Smooth muscle cell (in vitro differentiated cells): ENCODE measurements around the gene RFX4. TPM values are rescaled to one million over a fixed set of nuclear protein-coding genes. Genes with fewer than 3 reads are reported as not detected.
A peak's percentile ranks its signal among the peaks of the same experiment; 100 is the strongest.

Experiments
- DNase-seq: peaks from one replicate; lab custom pipeline; 2025; ENCODE audit not compliant: unreplicated experiment; lab: John Stamatoyannopoulos, UW
- H2AFZ ChIP-seq: fragments of 200-600 bp; sonication (generic); 2 replicates; pipeline ENCODE4 v1.6.0; 2016; ENCODE audit warnings: antibody characterized with exemption, low read depth, mild to moderate bottlenecking
- H3F3A ChIP-seq: fragments of 200-600 bp; sonication (generic); 2 replicates; pipeline ENCODE4 v1.6.0; 2017; ENCODE audit warnings: antibody characterized with exemption, low read depth
- H3K27ac ChIP-seq: fragments of 200-600 bp; sonication (generic); 2 replicates; pipeline ENCODE4 v1.5.1; 2016; ENCODE audit warnings: low read depth, mild to moderate bottlenecking
- H3K27me3 ChIP-seq: fragments of 200-600 bp; sonication (generic); 2 replicates; pipeline ENCODE4 v1.6.1; 2016; ENCODE audit warnings: low read depth, mild to moderate bottlenecking
- H3K36me3 ChIP-seq: fragments of 200-600 bp; sonication (generic); 2 replicates; pipeline ENCODE4 v1.5.1; 2016; ENCODE audit warnings: low read depth
- H3K4me1 ChIP-seq: fragments of 200-600 bp; sonication (generic); 2 replicates; pipeline ENCODE4 v1.5.1; 2016; ENCODE audit warnings: low read depth
- H3K4me2 ChIP-seq: fragments of 200-600 bp; sonication (generic); 2 replicates; pipeline ENCODE4 v1.6.0; 2016; ENCODE audit warnings: mild to moderate bottlenecking
- H3K4me3 ChIP-seq: fragments of 200-600 bp; sonication (generic); 2 replicates; pipeline ENCODE4 v1.5.1; 2016; ENCODE audit warnings: mild to moderate bottlenecking
- H3K79me2 ChIP-seq: fragments of 200-600 bp; sonication (generic); 2 replicates; pipeline ENCODE4 v1.6.0; 2016; ENCODE audit warnings: low read depth, mild to moderate bottlenecking
- H3K9ac ChIP-seq: fragments of 200-600 bp; sonication (generic); 2 replicates; pipeline ENCODE4 v1.6.0; 2016; ENCODE audit warnings: low read depth
- H3K9me3 ChIP-seq: fragments of 200-600 bp; sonication (generic); replicated peaks from 2 replicates; pipeline ENCODE4 v1.5.1; 2016; ENCODE audit warnings: low read depth
- H4K20me1 ChIP-seq: fragments of 200-600 bp; sonication (generic); 2 replicates; pipeline ENCODE4 v1.6.0; 2016; ENCODE audit warnings: low read depth
- CTCF ChIP-seq: fragments of 200-600 bp; sonication (generic); IDR thresholded peaks from 2 replicates; pipeline ENCODE4 v1.5.1; 2017; ENCODE audit warnings: borderline replicate concordance, mild to moderate bottlenecking, antibody characterized with exemption; ENCODE audit not compliant: insufficient read depth, poor library complexity, severe bottlenecking
- WGBS: methylation state at CpG from one replicate; pipeline ENCODE4 v1.1.7; 2016; ENCODE audit warnings: low lambda C conversion rate; 5-methylcytosine and 5-hydroxymethylcytosine counted together
- polyA plus RNA-seq: library from polyadenylated mRNA; unstranded; fragments of >200 nt; fragmentation: Nextera tagmentation; extraction: Ambion mirVana; gene quantifications from 2 replicates; pipeline ENCODE4 v1.2.1, GENCODE V29; 2016
- total RNA-seq: library from RNA; depleted of rRNA; stranded (reverse); fragments of >200 nt; gene quantifications from 2 replicates; pipeline ENCODE4 v1.2.3, GENCODE V29; 2014

The RFX4 gene
- total and polyA plus RNA-seq, 2 experiments from 2014 or later, result not detected

- WGBS, result 79% methylated on average over 9 of the region's 9 CpGs
- no peak for TF ChIP-seq CTCF
- peaks cover 9% of the 10 kb centered on the region for H3K4me1 ChIP-seq
These were observed 153.5 kb downstream of the RFX4 start for GRCh38 chr12:106736051-106736957.

DNA sequence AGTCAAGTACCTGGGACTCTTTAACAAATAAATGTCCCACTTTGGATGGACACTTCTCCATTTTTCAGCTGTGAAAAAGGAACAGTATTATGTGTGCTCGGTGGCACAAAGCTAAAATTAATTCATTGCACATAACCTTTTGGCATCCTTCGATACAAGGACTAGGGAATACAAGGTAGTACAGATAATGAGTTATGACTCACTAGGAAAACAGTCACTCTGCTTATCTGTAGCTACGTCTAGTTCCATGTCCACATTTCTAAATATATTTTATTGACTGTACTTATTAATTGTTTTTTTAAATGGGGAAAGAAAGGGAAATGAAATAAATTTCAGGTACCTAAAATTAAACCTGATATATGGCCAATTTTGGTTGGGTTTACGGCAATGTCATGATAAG is 156.5 kb downstream of the RFX4 start:
- Histone ChIP-seq H3K36me3 (no peaks in the 10 kb centered on the region), H3K4me1 (peaks cover 21% of the 10 kb centered on the region), H3K79me2 (no peaks in the 10 kb centered on the region), H3F3A (no peaks in the 10 kb centered on the region), H3K4me2 (no peak overlapping the region), H3K27ac (no peak overlapping the region), H3K9me3 (no peaks in the 10 kb centered on the region), H3K27me3 (no peaks in the 10 kb centered on the region), H3K9ac (no peak overlapping the region), H3K4me3 (no peak overlapping the region), H4K20me1 (no peaks in the 10 kb centered on the region), H2AFZ (no peak overlapping the region)
- no peak for TF ChIP-seq CTCF
- DNase-seq, result no peak
- 58% methylated on average over 4 of the region's 4 CpGs for WGBS

More at GRCh38 chr12:106736051-106736957, 153.5 kb downstream of the RFX4 start:
- H3K4me3 ChIP-seq, result no peak overlapping the region
- no peak overlapping the region for H2AFZ ChIP-seq
- no peaks in the 10 kb centered on the region for H3K27me3 ChIP-seq
- H3K27ac ChIP-seq, result no peak overlapping the region
- H3F3A ChIP-seq, result no peaks in the 10 kb centered on the region
- no peak overlapping the region for H3K4me2 ChIP-seq
- no peak for DNase-seq
- H3K9ac ChIP-seq, result no peak overlapping the region
- no peaks in the 10 kb centered on the region for H3K36me3 ChIP-seq
- H4K20me1 ChIP-seq, result no peaks in the 10 kb centered on the region
- no peaks in the 10 kb centered on the region for H3K9me3 ChIP-seq
- H3K79me2 ChIP-seq, result no peaks in the 10 kb centered on the region

DNA sequence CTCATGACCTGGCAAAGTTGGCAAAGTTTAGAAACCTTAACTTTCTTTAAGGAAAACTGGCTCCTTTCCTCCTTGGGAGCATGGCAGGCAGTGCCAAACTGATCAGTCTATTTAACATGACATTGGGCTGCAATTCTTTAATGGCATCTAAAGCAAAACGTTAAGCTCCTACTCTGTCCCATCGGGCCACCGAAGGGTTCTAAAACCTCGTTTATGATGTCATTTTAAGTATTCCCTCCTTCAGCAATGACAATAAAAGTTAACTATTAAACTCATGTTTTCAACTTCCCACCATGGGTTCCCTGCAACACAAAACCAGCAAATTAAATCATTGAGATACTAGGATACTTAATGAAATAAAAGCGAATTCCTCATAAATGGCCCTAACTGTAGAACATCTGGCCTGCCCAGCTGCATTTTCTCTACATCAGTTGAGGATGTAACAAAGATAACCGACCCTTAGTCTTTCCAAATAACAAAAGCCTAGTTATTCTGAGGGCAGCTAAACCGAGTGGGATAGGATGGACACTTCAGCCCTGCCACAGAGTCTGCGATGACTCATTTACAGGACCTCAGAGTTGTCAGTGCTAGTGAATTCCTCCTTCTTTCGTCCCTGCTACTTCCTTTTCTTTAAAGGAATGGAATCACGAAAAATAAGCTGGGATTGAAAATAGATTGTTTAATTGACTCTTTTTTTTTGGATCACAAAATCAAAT is 157.2 kb downstream of the RFX4 start:
- no peak for DNase-seq
- WGBS, result 28% methylated on average over 10 of the region's 10 CpGs
- H3K4me2 ChIP-seq, result peak overlapping the region; percentile 50

More for the DNA sequence above, 157.2 kb downstream of the RFX4 start:
- no peak overlapping the region for H2AFZ ChIP-seq
- H3K36me3 ChIP-seq, result no peaks in the 10 kb centered on the region
- H3K9me3 ChIP-seq, result no peaks in the 10 kb centered on the region
- no peak overlapping the region for H3K27ac ChIP-seq
- H3K4me3 ChIP-seq, result no peak overlapping the region
- H3K4me1 ChIP-seq, result peaks cover 26% of the 10 kb centered on the region
- no peak overlapping the region for H3K9ac ChIP-seq
- H3K79me2 ChIP-seq, result no peaks in the 10 kb centered on the region
- H3F3A ChIP-seq, result no peaks in the 10 kb centered on the region
- no peaks in the 10 kb centered on the region for H4K20me1 ChIP-seq
- no peak for TF ChIP-seq CTCF
- no peaks in the 10 kb centered on the region for H3K27me3 ChIP-seq
